ENCODE measurements around the gene LUZP1.

Gene LUZP1

DNA sequence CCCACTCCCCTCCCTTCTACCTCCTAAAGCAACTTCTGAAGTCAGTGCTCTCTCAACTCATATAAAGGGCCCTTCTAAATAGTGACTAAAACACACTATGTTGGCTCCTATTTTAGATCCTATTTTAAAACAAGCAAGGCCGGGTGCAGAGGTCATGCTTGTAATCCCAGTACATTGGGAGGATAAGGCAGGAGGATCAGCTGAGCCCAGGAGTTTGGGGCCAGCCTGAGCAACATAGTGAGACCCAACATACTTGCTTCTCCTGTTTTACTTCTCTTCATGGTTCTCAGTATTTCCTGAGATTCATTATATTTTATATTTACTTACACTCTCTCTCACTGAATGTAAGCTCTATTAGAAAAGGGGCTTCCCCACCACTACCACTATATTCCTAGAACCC, 42.5 kb downstream of the LUZP1 start:
- Histone ChIP-seq H3K27ac (ENCODE audit: low read length) (no peak overlapping the region), H3K4me3 (ENCODE audit: low read length in 2 of 2) (no peak overlapping the region), H3K4me1 (ENCODE audit: control insufficient read depth, insufficient read depth, low read length) (peaks cover 6% of the 10 kb centered on the region), H3K9ac (ENCODE audit: low read length in 2 of 2) (no peak overlapping the region), H3K9me3 (ENCODE audit: control insufficient read depth in 2 of 2, low read length in 2 of 2) (no peaks in the 10 kb centered on the region), H3K27me3 (ENCODE audit: control insufficient read depth in 1 of 2, insufficient read depth in 2 of 2, low read length in 2 of 2) (no peaks in the 10 kb centered on the region), H3K36me3 (ENCODE audit: control insufficient read depth in 2 of 2, insufficient read depth in 2 of 2, low read length in 2 of 2) (no peaks in the 10 kb centered on the region)

DNA sequence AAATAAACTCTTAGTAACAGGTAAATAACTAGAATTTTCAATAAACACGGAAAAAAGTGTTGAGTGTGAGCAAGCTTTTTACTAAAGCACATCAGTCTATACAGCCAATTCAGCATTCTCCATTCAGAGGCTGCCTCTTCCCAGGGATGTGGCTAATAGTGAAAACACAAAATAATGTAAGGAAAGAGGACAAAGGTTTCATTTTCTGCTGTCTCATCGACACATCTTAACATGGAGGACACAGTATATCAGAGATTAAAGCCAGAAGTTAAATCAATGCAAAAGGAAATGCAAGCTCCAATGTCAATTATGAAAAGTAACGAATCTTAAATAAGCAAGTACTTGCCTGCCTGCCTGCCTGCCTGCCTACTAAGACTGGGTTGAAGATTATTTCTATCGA, 43.2 kb downstream of the LUZP1 start:
- H3K4me1 ChIP-seq (ENCODE audit: control insufficient read depth, insufficient read depth, low read length) = peaks cover 6% of the 10 kb centered on the region
- H3K27ac ChIP-seq (ENCODE audit: low read length) = no peak overlapping the region
- H3K4me3 ChIP-seq (ENCODE audit: low read length in 2 of 2) = no peak overlapping the region

DNA sequence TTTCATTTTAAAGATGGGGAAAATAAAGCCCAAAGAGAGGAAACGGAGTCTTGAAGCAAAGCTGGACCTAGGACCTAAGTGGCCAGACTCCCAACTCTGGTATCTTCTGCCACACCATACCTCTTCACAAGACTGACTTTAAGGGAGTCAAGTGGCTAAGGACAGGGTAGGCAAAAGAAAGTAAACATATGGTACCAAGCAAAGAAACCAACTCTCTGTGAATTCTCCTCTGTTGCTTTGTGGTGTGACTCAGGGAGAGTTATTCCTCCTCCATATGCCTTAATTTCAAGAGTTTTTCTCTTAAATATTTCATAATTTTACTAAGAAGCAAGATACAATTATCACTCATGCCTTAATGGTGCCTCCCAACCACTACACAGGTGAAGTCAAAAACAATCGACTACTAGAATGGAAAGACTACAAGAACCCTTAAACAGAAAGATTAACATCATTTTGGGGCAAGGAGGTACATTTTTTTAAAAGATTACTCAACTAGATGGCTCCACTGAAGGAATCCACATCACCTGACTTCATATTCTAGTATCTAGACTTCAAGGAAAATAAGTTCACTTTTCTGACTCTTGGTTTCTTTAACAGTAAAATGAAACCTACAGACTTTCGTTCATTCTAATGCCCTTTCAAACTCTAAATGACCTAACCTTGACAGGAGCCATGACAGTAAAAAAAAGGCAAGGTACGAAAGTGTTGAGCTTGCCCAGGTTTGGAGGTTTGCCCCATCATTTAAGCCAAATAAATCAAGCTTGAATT, 44.2 kb downstream of the LUZP1 start:
- Histone ChIP-seq H3K9me3 (ENCODE audit: control insufficient read depth in 2 of 2, low read length in 2 of 2) (no peaks in the 10 kb centered on the region), H3K27ac (ENCODE audit: low read length) (no peak overlapping the region), H3K4me1 (ENCODE audit: control insufficient read depth, insufficient read depth, low read length) (peaks cover 6% of the 10 kb centered on the region), H3K36me3 (ENCODE audit: control insufficient read depth in 2 of 2, insufficient read depth in 2 of 2, low read length in 2 of 2) (no peaks in the 10 kb centered on the region), H3K9ac (ENCODE audit: low read length in 2 of 2) (no peak overlapping the region), H3K27me3 (ENCODE audit: control insufficient read depth in 1 of 2, insufficient read depth in 2 of 2, low read length in 2 of 2) (no peaks in the 10 kb centered on the region), H3K4me3 (ENCODE audit: low read length in 2 of 2) (no peak overlapping the region)

More for the DNA sequence above, 43.2 kb downstream of the LUZP1 start:
- H3K9me3 ChIP-seq (ENCODE audit: control insufficient read depth in 2 of 2, low read length in 2 of 2) = no peaks in the 10 kb centered on the region
- no peaks in the 10 kb centered on the region for H3K36me3 ChIP-seq (ENCODE audit: control insufficient read depth in 2 of 2, insufficient read depth in 2 of 2, low read length in 2 of 2)
- no peak overlapping the region for H3K9ac ChIP-seq (ENCODE audit: low read length in 2 of 2)
- no peaks in the 10 kb centered on the region for H3K27me3 ChIP-seq (ENCODE audit: control insufficient read depth in 1 of 2, insufficient read depth in 2 of 2, low read length in 2 of 2)

DNA sequence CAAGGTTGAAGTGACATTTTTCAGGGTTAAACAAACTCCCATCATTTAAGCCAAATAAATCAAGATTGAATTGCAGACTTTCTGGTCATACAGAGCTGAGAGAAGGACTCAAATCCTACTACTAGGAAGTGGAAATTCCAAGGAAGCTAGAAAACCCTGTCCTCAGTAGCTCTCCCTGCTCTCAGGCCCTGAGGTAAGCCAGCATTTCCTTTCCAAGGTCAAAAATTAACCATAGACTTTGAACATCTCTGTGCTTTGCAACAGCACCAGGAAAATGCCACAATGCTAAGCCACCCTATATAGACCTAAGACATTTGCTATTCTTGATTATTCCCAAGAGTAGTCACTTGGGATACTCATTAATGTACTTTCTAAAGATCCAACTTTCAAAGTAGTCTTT, 45.1 kb downstream of the LUZP1 start:
- H3K9ac ChIP-seq (ENCODE audit: low read length in 2 of 2) = no peak overlapping the region
- peaks cover 6% of the 10 kb centered on the region for H3K4me1 ChIP-seq (ENCODE audit: control insufficient read depth, insufficient read depth, low read length)

DNA sequence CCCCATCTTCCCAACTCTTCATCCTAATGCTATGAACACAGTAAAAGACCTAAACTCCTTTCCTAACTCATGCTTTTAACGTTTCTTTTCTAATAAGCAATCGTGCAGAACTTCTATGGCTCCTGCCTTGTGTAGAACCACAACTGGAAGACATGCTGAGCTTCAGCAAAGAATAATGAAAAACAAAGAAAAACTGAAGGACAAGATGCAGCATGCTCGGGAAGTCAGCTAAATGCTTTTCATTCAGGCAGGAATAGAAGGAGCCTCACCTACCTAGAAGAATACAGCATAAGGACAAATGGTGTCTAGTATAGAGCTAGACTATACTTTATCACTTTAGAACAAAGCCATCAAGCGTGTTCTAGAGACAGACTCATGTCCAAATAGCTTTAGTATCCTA, 45.9 kb downstream of the LUZP1 start:
- H3K36me3 ChIP-seq (ENCODE audit: control insufficient read depth in 2 of 2, insufficient read depth in 2 of 2, low read length in 2 of 2) = no peaks in the 10 kb centered on the region
- no peak overlapping the region for H3K9ac ChIP-seq (ENCODE audit: low read length in 2 of 2)
- peaks cover 6% of the 10 kb centered on the region for H3K4me1 ChIP-seq (ENCODE audit: control insufficient read depth, insufficient read depth, low read length)
- no peaks in the 10 kb centered on the region for H3K9me3 ChIP-seq (ENCODE audit: control insufficient read depth in 2 of 2, low read length in 2 of 2)
- peak overlapping the region in 1 of 2 donors; percentile 24 for H3K4me3 ChIP-seq (ENCODE audit: low read length in 2 of 2)
- no peak overlapping the region for H3K27ac ChIP-seq (ENCODE audit: low read length)
- no peaks in the 10 kb centered on the region for H3K27me3 ChIP-seq (ENCODE audit: control insufficient read depth in 1 of 2, insufficient read depth in 2 of 2, low read length in 2 of 2)

More for the DNA sequence above, 45.1 kb downstream of the LUZP1 start:
- Histone ChIP-seq H3K36me3 (ENCODE audit: control insufficient read depth in 2 of 2, insufficient read depth in 2 of 2, low read length in 2 of 2) (no peaks in the 10 kb centered on the region), H3K27me3 (ENCODE audit: control insufficient read depth in 1 of 2, insufficient read depth in 2 of 2, low read length in 2 of 2) (no peaks in the 10 kb centered on the region), H3K4me3 (ENCODE audit: low read length in 2 of 2) (no peak overlapping the region), H3K9me3 (ENCODE audit: control insufficient read depth in 2 of 2, low read length in 2 of 2) (no peaks in the 10 kb centered on the region), H3K27ac (ENCODE audit: low read length) (no peak overlapping the region)

DNA sequence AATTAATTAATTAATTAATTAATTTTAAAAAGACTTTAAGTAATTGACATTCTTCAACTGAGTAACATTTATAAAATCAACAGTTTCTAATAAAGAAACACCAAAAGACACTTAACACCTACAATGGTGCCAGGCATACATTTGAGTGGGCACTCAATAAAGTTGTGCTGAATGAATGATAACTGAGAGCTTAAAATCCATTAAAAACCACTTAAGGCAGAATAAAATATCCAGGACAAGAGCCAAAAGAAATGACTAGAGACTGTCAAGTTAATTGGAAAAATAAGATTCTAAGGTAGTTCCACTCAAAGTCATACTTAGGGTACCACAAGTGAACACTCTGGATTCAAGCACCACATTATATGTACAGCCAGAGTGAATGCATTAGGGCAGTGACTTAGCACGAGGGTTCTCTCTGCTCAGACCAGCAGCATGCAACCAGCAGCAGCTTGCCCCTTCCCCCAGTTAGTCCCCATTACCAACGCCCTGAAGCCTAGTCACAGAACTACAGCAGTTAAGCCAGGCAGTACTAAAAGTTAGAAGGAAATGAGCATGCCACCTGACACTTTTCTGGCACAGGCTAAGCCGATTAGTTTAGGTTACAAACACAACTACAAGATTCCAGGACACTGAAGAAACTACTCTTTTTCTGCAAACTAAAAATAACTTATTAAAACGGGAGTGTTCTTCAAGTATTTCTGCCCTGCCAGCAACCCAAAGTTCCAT, 46.5 kb downstream of the LUZP1 start:
- H3K27ac ChIP-seq (ENCODE audit: low read length) = no peak overlapping the region
- peak overlapping the region; percentile 19 to 24 for H3K4me3 ChIP-seq (ENCODE audit: low read length in 2 of 2)
- no peaks in the 10 kb centered on the region for H3K9me3 ChIP-seq (ENCODE audit: control insufficient read depth in 2 of 2, low read length in 2 of 2)
- H3K9ac ChIP-seq (ENCODE audit: low read length in 2 of 2) = no peak overlapping the region
- peaks cover 8% of the 10 kb centered on the region for H3K4me1 ChIP-seq (ENCODE audit: control insufficient read depth, insufficient read depth, low read length)
- H3K36me3 ChIP-seq (ENCODE audit: control insufficient read depth in 2 of 2, insufficient read depth in 2 of 2, low read length in 2 of 2) = no peaks in the 10 kb centered on the region
- no peaks in the 10 kb centered on the region for H3K27me3 ChIP-seq (ENCODE audit: control insufficient read depth in 1 of 2, insufficient read depth in 2 of 2, low read length in 2 of 2)

DNA sequence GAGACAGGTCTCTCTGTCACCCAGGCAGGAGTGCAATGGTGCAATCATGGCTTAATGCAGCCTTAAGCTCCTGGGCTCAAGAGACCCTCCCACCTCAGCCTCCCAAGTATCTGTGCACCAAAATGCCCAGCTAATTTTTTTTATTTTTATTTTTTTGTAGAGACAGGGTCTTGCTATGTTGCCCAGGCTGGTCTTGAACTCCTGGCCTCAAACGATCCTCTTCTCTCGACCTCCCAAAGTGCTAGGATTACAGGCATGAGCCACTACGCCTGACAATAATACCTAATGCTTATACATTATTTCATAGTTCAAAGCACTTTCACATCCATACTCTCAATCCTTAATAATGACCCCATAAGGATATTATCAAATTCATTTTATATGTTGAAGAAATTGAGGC, 48.3 kb downstream of the LUZP1 start:
- no peak overlapping the region for H3K4me3 ChIP-seq (ENCODE audit: low read length in 2 of 2)
- no peaks in the 10 kb centered on the region for H3K36me3 ChIP-seq (ENCODE audit: control insufficient read depth in 2 of 2, insufficient read depth in 2 of 2, low read length in 2 of 2)
- no peak overlapping the region for H3K27ac ChIP-seq (ENCODE audit: low read length)
- no peaks in the 10 kb centered on the region for H3K9me3 ChIP-seq (ENCODE audit: control insufficient read depth in 2 of 2, low read length in 2 of 2)
- H3K27me3 ChIP-seq (ENCODE audit: control insufficient read depth in 1 of 2, insufficient read depth in 2 of 2, low read length in 2 of 2) = no peaks in the 10 kb centered on the region
- H3K4me1 ChIP-seq (ENCODE audit: control insufficient read depth, insufficient read depth, low read length) = peaks cover 8% of the 10 kb centered on the region
- no peak overlapping the region for H3K9ac ChIP-seq (ENCODE audit: low read length in 2 of 2)

DNA sequence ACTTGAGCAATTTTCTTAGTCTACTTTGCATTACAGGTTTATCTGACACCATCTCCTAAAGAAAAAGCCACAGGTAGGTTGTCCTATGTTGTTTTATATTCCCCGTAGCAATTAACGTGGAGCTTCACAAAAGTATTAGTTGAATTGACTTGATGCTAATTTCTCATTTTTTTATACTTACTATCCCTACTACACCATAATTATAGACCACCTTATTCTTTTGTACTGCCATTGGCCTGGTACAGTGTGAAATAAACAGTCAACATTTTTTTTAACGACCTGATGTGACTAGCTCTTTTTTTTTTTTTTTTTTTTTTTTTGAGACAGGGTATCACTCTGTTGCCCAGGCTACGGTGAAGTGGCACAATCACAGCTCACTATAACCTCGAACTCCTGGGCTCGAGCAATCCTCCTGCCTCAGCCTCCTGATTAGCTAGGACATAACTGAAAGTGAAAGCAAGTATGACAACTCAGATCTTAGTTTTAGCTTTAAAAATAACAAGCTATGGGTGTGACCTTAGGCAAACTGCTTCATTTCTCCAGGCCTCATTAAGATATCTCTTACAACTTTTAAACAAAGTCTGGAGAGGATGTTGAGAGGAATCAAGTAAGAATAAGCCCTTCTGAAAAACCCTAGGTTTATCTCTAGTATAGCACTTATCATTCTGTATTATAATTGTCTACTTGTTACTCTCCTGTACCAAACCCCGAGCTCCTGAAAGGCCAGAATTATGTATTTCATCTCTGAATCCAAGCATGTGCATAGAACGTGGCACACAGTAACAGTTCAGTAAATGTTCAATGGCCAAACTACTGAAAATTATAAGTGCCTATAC, 49.5 kb downstream of the LUZP1 start:
- no peaks in the 10 kb centered on the region for H3K36me3 ChIP-seq (ENCODE audit: control insufficient read depth in 2 of 2, insufficient read depth in 2 of 2, low read length in 2 of 2)
- H3K27me3 ChIP-seq (ENCODE audit: control insufficient read depth in 1 of 2, insufficient read depth in 2 of 2, low read length in 2 of 2) = no peaks in the 10 kb centered on the region
- no peak overlapping the region for H3K4me3 ChIP-seq (ENCODE audit: low read length in 2 of 2)
- no peak overlapping the region for H3K27ac ChIP-seq (ENCODE audit: low read length)
- no peak overlapping the region for H3K9ac ChIP-seq (ENCODE audit: low read length in 2 of 2)
- peaks cover 8% of the 10 kb centered on the region for H3K4me1 ChIP-seq (ENCODE audit: control insufficient read depth, insufficient read depth, low read length)
- no peaks in the 10 kb centered on the region for H3K9me3 ChIP-seq (ENCODE audit: control insufficient read depth in 2 of 2, low read length in 2 of 2)

DNA sequence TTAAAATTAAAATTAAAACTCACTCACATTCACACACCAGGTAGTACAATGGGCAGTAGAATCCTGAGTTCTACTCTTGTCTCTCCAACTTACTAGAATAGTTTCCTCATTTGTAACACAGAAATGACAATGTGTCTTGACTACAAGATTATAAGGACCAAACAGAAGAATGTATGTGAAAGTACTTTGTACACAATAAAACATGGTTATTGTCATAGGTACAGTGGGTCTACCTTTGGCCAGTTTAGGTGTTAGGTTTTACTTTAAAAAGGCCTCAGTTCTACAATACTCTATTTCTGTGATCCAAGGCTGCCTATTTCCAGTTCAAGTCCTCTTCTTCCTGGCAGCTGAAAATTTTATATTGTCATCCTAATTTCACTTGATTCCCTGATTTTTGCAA, 50.2 kb downstream of the LUZP1 start:
- H3K27me3 ChIP-seq (ENCODE audit: control insufficient read depth in 1 of 2, insufficient read depth in 2 of 2, low read length in 2 of 2) = no peaks in the 10 kb centered on the region
- H3K4me1 ChIP-seq (ENCODE audit: control insufficient read depth, insufficient read depth, low read length) = peaks cover 8% of the 10 kb centered on the region

DNA sequence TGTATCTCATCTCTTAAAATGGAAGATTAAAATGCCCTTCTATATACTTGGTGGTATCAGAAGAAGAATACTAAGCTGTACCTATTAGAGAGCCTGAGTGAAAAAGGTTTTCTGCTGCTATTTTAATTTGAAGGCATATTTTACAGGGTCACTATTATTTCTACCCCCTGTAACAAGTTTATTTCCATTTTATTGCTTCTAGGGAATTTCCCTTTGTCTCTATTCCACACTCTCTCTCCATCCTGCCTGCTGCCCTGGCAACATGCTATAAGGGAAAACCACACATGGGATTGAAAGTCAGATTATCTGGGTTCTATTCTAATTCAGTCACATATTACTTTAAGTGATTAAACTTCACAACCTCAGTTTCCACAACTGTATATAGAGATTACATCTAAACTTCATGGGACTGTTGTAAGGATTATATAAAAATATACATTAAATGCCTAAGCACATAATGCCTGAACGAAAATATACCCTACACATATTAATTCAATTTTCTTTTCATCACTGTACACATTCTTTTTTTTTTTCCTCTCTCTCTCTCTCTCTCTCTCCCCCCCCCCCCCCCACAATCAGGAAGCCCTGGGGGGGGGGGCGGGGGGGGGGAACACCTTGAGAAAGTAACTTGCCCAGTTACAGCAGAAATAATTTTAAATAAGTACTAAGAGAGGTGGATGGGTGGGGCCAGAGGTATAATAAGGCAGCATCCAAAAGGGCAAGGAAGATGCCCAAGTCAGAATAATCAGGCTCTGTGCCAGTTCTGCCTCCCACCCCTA, 51.5 kb downstream of the LUZP1 start:
- no peak overlapping the region for H3K9ac ChIP-seq (ENCODE audit: low read length in 2 of 2)
- H3K27me3 ChIP-seq (ENCODE audit: control insufficient read depth in 1 of 2, insufficient read depth in 2 of 2, low read length in 2 of 2) = no peaks in the 10 kb centered on the region
- H3K27ac ChIP-seq (ENCODE audit: low read length) = no peak overlapping the region
- H3K9me3 ChIP-seq (ENCODE audit: control insufficient read depth in 2 of 2, low read length in 2 of 2) = no peaks in the 10 kb centered on the region
- no peaks in the 10 kb centered on the region for H3K36me3 ChIP-seq (ENCODE audit: control insufficient read depth in 2 of 2, insufficient read depth in 2 of 2, low read length in 2 of 2)
- H3K4me3 ChIP-seq (ENCODE audit: low read length in 2 of 2) = no peak overlapping the region
- H3K4me1 ChIP-seq (ENCODE audit: control insufficient read depth, insufficient read depth, low read length) = peaks cover 3% of the 10 kb centered on the region

More for the DNA sequence above, 50.2 kb downstream of the LUZP1 start:
- H3K4me3 ChIP-seq (ENCODE audit: low read length in 2 of 2) = no peak overlapping the region
- H3K36me3 ChIP-seq (ENCODE audit: control insufficient read depth in 2 of 2, insufficient read depth in 2 of 2, low read length in 2 of 2) = no peaks in the 10 kb centered on the region
- H3K27ac ChIP-seq (ENCODE audit: low read length) = no peak overlapping the region
- H3K9me3 ChIP-seq (ENCODE audit: control insufficient read depth in 2 of 2, low read length in 2 of 2) = no peaks in the 10 kb centered on the region
- H3K9ac ChIP-seq (ENCODE audit: low read length in 2 of 2) = no peak overlapping the region
